ENCODE measurements around the gene C14orf132. TPM values are rescaled to one million over a fixed set of nuclear protein-coding genes. Genes with fewer than 3 reads are reported as not detected.

Gene C14orf132
- total RNA-seq, 4 donors from 2014 or later = 3.5 to 6.4 (median 5.0) TPM

GRCh38 chr14:96077983-96078624 is 38.9 kb downstream of the C14orf132 start:
- no peak for TF ChIP-seq POLR2A (IDR thresholded peaks at IDR 0.05)
- TF ChIP-seq CTCF (IDR thresholded peaks at IDR 0.05) = no peak
- no peak for TF ChIP-seq EP300 (IDR thresholded peaks at IDR 0.05; ENCODE audit: low read depth)
- no peak for TF ChIP-seq POLR2AphosphoS5 (IDR thresholded peaks at IDR 0.05)
- 63 to 69% methylated on average over 4 to 11 of the region's 11 CpGs for WGBS, 2 donors (ENCODE audit: low coverage in 1 of 2)
- no peaks in the 10 kb centered on the region for H3K27me3 ChIP-seq
- DNase-seq = no peak
- no peak overlapping the region for H3K4me3 ChIP-seq
- intact Hi-C loops (cut with DNase I; ENCODE audit: low total_unique reads) (no loop called here), in situ Hi-C loops (cut with MboI; ENCODE audit: low pct_ligation_motif_present in 1 of 4, low pct_unique_long_range_greater_than_20kb in 1 of 4, low sequenced_read_pairs in 3 of 4) (loop anchor here in 2 of 4 donors (25.0 kb wide), 1 partner anchor 334 kb away; no protein-coding TSS in a partner anchor)
- H3K9me3 ChIP-seq = no peaks in the 10 kb centered on the region
- H3K36me3 ChIP-seq = no peaks in the 10 kb centered on the region
- H3K4me1 ChIP-seq = no peaks in the 10 kb centered on the region
- no peak overlapping the region for H3K27ac ChIP-seq

DNA sequence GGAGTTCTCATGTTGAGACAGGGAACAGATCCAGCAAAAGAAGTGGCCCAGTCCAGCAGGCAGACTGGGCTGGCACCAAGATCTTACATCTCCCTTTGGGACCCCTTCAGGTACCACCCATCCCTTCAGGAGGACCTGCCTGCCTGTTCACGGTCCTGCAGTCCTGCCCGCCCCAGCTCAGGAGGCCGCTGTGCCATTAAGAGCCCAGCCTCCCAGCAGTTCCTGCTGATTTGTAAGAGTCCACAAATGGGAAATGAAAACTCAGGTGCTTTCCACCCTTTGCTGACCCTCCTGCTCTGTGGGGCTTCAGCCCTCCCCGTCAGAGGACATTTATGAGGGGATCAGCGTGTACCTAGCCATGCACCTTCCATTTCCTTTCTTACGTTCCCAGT is 39.5 kb downstream of the C14orf132 start:
- intact Hi-C loops (cut with DNase I; ENCODE audit: low total_unique reads) (no loop called here), in situ Hi-C loops (cut with MboI; ENCODE audit: low pct_ligation_motif_present in 1 of 4, low pct_unique_long_range_greater_than_20kb in 1 of 4, low sequenced_read_pairs in 3 of 4) (loop anchor here in 2 of 4 donors (25.0 kb wide), 1 partner anchor 334 kb away; no protein-coding TSS in a partner anchor)
- Histone ChIP-seq H3K9me3 (no peaks in the 10 kb centered on the region), H3K36me3 (no peaks in the 10 kb centered on the region), H3K27ac (no peak overlapping the region), H3K27me3 (no peaks in the 10 kb centered on the region), H3K4me1 (no peaks in the 10 kb centered on the region), H3K4me3 (no peak overlapping the region)
- DNase-seq = no peak
- WGBS, 2 donors (ENCODE audit: low coverage in 1 of 2) = 81% methylated on average over 6 of the region's 6 CpGs; no CpG with 5 or more reads in 1 of the 2 donors
- TF ChIP-seq EP300 (IDR thresholded peaks at IDR 0.05; ENCODE audit: low read depth) = no peak
- TF ChIP-seq POLR2AphosphoS5 (IDR thresholded peaks at IDR 0.05) = no peak
- no peak for TF ChIP-seq POLR2A (IDR thresholded peaks at IDR 0.05)
- no peak for TF ChIP-seq CTCF (IDR thresholded peaks at IDR 0.05)

- Histone ChIP-seq H3K4me3 (no peak overlapping the region), H3K4me1 (no peaks in the 10 kb centered on the region), H3K9me3 (no peaks in the 10 kb centered on the region), H3K27me3 (no peaks in the 10 kb centered on the region), H3K27ac (no peak overlapping the region), H3K36me3 (no peaks in the 10 kb centered on the region)
- intact Hi-C loops (cut with DNase I; ENCODE audit: low total_unique reads) (no loop called here), in situ Hi-C loops (cut with MboI; ENCODE audit: low pct_ligation_motif_present in 1 of 4, low pct_unique_long_range_greater_than_20kb in 1 of 4, low sequenced_read_pairs in 3 of 4) (loop anchor here in 2 of 4 donors (25.0 kb wide), 1 partner anchor 333 kb away; no protein-coding TSS in a partner anchor)
- WGBS, 2 donors (ENCODE audit: low coverage in 1 of 2) = 41 to 65% methylated on average over 7 to 8 of the region's 8 CpGs
- DNase-seq = no peak
- TF ChIP-seq POLR2AphosphoS5 (IDR thresholded peaks at IDR 0.05) (no peak), EP300 (IDR thresholded peaks at IDR 0.05; ENCODE audit: low read depth) (no peak), POLR2A (IDR thresholded peaks at IDR 0.05) (no peak), CTCF (IDR thresholded peaks at IDR 0.05) (no peak)
Observed at GRCh38 chr14:96079066-96079465, 39.9 kb downstream of the C14orf132 start.

- Histone ChIP-seq H3K4me1 (no peaks in the 10 kb centered on the region), H3K9me3 (no peaks in the 10 kb centered on the region), H3K27me3 (no peaks in the 10 kb centered on the region), H3K36me3 (no peaks in the 10 kb centered on the region), H3K4me3 (no peak overlapping the region), H3K27ac (no peak overlapping the region)
- no peak for DNase-seq
- intact Hi-C loops (cut with DNase I; ENCODE audit: low total_unique reads) (no loop called here), in situ Hi-C loops (cut with MboI; ENCODE audit: low pct_ligation_motif_present in 1 of 4, low pct_unique_long_range_greater_than_20kb in 1 of 4, low sequenced_read_pairs in 3 of 4) (loop anchor here in 2 of 4 donors (25.0 kb wide), 1 partner anchor 332 kb away; no protein-coding TSS in a partner anchor)
- 76 to 87% methylated on average over 6 to 10 of the region's 10 CpGs for WGBS, 2 donors (ENCODE audit: low coverage in 1 of 2)
- TF ChIP-seq POLR2AphosphoS5 (IDR thresholded peaks at IDR 0.05) (no peak), CTCF (IDR thresholded peaks at IDR 0.05) (no peak), EP300 (IDR thresholded peaks at IDR 0.05; ENCODE audit: low read depth) (no peak), POLR2A (IDR thresholded peaks at IDR 0.05) (no peak)
Observed at GRCh38 chr14:96080571-96080970, 41.4 kb downstream of the C14orf132 start.

Measured in transverse colon (tissue), 4 donors.